ENCODE measurements around the gene ZNF438. TPM values are rescaled to one million over a fixed set of nuclear protein-coding genes. Genes with fewer than 3 reads are reported as not detected.

The ZNF438 gene
- total RNA-seq, 1 donor from 2014 or later, result 1.3 TPM

DNA sequence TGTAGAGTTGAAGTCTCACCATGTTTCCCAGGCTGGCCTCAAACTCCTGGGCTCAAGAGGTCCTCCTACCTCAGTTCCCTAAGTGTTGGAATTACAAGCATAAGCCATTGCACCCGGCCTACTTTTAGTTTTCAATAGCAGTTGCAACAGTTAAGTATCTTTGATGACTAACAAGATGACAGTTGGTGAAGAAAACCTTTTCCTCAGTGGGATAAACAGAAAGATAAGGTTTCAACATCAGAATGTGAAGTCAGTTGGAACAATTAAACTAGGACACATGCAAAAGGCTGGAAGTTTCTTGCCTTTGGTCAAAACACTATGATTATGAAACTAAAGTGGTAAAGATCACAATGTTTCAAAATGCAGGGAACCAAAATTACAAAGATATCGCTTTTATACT is 169.2 kb downstream of the ZNF438 start:
- Histone ChIP-seq H3K9me3 (ENCODE audit: low read depth) (no peaks in the 10 kb centered on the region), H3K4me3 (no peak overlapping the region), H4K20me1 (ENCODE audit: low read depth) (no peaks in the 10 kb centered on the region), H3K36me3 (no peaks in the 10 kb centered on the region), H3K27me3 (no peaks in the 10 kb centered on the region), H3K4me1 (no peaks in the 10 kb centered on the region), H2AFZ (replicated peaks) (no peak overlapping the region), H3K4me2 (no peak overlapping the region), H3K9ac (no peak overlapping the region), H3F3A (ENCODE audit: low read depth) (no peaks in the 10 kb centered on the region), H3K79me2 (ENCODE audit: low read depth) (no peaks in the 10 kb centered on the region), H3K27ac (no peak overlapping the region)
- DNase-seq (ENCODE audit: low spot score), result no peak
- H3K27me3 Mint-ChIP-seq (ENCODE audit: insufficient read depth, low read depth), result no peaks in the 10 kb centered on the region
- no peak overlapping the region for H3K4me3 Mint-ChIP-seq
- no peaks in the 10 kb centered on the region for H3K36me3 Mint-ChIP-seq
- H3K27ac Mint-ChIP-seq, result no peak overlapping the region
- no peaks in the 10 kb centered on the region for H3K9me3 Mint-ChIP-seq
- H3K4me1 Mint-ChIP-seq, result peaks cover 5% of the 10 kb centered on the region
- TF ChIP-seq, protein P1, sequence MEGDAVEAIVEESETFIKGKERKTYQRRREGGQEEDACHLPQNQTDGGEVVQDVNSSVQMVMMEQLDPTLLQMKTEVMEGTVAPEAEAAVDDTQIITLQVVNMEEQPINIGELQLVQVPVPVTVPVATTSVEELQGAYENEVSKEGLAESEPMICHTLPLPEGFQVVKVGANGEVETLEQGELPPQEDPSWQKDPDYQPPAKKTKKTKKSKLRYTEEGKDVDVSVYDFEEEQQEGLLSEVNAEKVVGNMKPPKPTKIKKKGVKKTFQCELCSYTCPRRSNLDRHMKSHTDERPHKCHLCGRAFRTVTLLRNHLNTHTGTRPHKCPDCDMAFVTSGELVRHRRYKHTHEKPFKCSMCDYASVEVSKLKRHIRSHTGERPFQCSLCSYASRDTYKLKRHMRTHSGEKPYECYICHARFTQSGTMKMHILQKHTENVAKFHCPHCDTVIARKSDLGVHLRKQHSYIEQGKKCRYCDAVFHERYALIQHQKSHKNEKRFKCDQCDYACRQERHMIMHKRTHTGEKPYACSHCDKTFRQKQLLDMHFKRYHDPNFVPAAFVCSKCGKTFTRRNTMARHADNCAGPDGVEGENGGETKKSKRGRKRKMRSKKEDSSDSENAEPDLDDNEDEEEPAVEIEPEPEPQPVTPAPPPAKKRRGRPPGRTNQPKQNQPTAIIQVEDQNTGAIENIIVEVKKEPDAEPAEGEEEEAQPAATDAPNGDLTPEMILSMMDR (IDR thresholded peaks at IDR 0.05), result no peak
- no peak for TF ChIP-seq EZH2 (IDR thresholded peaks at IDR 0.05)
- no peak for TF ChIP-seq EZH2phosphoT487 (IDR thresholded peaks at IDR 0.05)

DNA sequence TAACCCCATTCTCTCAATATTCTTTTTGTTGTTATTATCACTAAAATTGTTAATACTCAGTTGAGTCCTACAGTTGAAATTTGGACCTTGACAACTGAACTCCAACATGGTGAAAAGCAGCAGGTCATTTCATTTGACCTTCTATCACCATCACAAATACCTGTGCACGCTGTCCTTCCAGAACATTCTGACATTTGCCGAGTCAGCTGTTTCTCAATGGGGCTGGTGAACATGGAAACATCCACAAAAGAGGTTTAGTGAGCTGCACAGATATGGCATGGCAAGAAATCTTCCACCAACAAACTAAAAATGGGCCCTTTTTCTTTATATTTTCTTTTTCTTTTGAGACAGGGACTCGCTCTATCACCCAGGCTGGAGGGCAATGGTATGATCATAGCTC is 169.7 kb downstream of the ZNF438 start:
- Histone ChIP-seq H3F3A (ENCODE audit: low read depth) (no peaks in the 10 kb centered on the region), H3K4me1 (no peaks in the 10 kb centered on the region), H3K36me3 (no peaks in the 10 kb centered on the region), H4K20me1 (ENCODE audit: low read depth) (no peaks in the 10 kb centered on the region), H3K27me3 (no peaks in the 10 kb centered on the region), H3K9me3 (ENCODE audit: low read depth) (no peaks in the 10 kb centered on the region), H3K27ac (no peak overlapping the region), H2AFZ (replicated peaks) (no peak overlapping the region), H3K9ac (no peak overlapping the region), H3K4me3 (no peak overlapping the region), H3K79me2 (ENCODE audit: low read depth) (no peaks in the 10 kb centered on the region), H3K4me2 (no peak overlapping the region)
- no peak overlapping the region for H3K27ac Mint-ChIP-seq
- no peak for DNase-seq (ENCODE audit: low spot score)
- TF ChIP-seq, protein P1 (IDR thresholded peaks at IDR 0.05), result no peak
- no peak for TF ChIP-seq EZH2 (IDR thresholded peaks at IDR 0.05)
- no peak for TF ChIP-seq EZH2phosphoT487 (IDR thresholded peaks at IDR 0.05)
- peaks cover 5% of the 10 kb centered on the region for H3K4me1 Mint-ChIP-seq
- H3K27me3 Mint-ChIP-seq (ENCODE audit: insufficient read depth, low read depth), result no peaks in the 10 kb centered on the region
- no peaks in the 10 kb centered on the region for H3K36me3 Mint-ChIP-seq
- H3K4me3 Mint-ChIP-seq, result no peak overlapping the region
- H3K9me3 Mint-ChIP-seq, result no peaks in the 10 kb centered on the region

DNA sequence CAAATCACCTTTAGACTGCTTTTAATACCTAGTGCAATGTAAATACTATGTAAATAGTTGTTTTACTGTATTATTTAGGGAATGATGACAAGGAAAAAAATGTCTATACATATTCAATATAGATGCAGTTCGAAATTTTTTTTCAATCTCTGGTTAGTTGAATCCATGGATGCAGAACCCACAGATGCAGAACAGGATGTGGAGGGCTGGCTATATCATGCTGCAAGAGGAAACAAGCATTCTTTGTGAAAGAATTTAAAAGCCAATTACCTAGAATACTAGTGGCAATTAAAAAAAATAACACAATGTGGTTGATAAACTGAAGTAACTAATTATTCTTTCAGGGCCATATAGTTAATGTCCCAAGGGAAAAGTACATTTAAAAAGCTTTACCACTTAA is 170.4 kb downstream of the ZNF438 start:
- H3K4me1 Mint-ChIP-seq, result peaks cover 5% of the 10 kb centered on the region
- no peaks in the 10 kb centered on the region for H3K9me3 Mint-ChIP-seq

More for the DNA sequence above, 170.4 kb downstream of the ZNF438 start:
- no peak overlapping the region for H3K4me3 ChIP-seq
- H3K27me3 ChIP-seq, result no peaks in the 10 kb centered on the region
- Mint-ChIP-seq H3K27me3 (ENCODE audit: insufficient read depth, low read depth) (no peaks in the 10 kb centered on the region), H3K36me3 (no peaks in the 10 kb centered on the region), H3K27ac (no peak overlapping the region), H3K4me3 (no peak overlapping the region)
- no peak overlapping the region for H3K4me2 ChIP-seq
- no peaks in the 10 kb centered on the region for H3F3A ChIP-seq (ENCODE audit: low read depth)
- no peaks in the 10 kb centered on the region for H3K79me2 ChIP-seq (ENCODE audit: low read depth)
- H3K9me3 ChIP-seq (ENCODE audit: low read depth), result no peaks in the 10 kb centered on the region
- no peak overlapping the region for H3K9ac ChIP-seq
- H3K36me3 ChIP-seq, result no peaks in the 10 kb centered on the region
- TF ChIP-seq, protein P1 (IDR thresholded peaks at IDR 0.05), result no peak
- TF ChIP-seq EZH2phosphoT487 (IDR thresholded peaks at IDR 0.05) (no peak), EZH2 (IDR thresholded peaks at IDR 0.05) (no peak)
- H2AFZ ChIP-seq (replicated peaks), result no peak overlapping the region
- H3K4me1 ChIP-seq, result no peaks in the 10 kb centered on the region
- no peaks in the 10 kb centered on the region for H4K20me1 ChIP-seq (ENCODE audit: low read depth)
- no peak for DNase-seq (ENCODE audit: low spot score)
- H3K27ac ChIP-seq, result no peak overlapping the region

All from neural progenitor cell (in vitro differentiated cells).